Neural progenitor cell (in vitro differentiated cells): ENCODE results near the gene COA3.

Experiments
- EZH2phosphoT487 ChIP-seq: fragments of 200-600 bp; sonication (generic); IDR thresholded peaks from 2 replicates; pipeline ENCODE4 v1.6.1; 2017; ENCODE audit warnings: antibody characterized with exemption
- TF ChIP-seq, protein P1 (sequence below): fragments of 200-600 bp; sonication (generic); IDR thresholded peaks from 2 replicates; pipeline ENCODE4 v1.5.1; 2017; ENCODE audit warnings: antibody characterized with exemption, mild to moderate bottlenecking

DNA sequence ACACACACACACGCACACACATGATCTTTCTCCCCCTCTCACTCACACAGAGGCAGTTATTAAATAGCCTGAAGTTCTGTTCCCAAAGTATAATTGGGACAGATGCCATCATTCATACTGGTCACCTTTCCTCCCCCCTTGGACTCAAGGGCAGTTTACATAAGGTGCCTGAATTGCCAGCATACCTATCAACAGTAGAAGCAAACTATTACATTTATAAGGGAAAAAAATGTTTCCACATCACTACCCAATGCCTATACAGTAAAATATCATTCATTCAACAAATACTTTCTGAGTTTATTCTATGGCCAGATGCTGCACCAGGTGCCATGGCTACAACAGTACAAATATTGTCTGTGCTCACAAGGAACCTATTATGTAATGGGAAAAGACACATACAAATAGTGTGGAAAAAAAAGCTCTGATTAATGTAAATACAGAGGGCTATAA lies 6.4 kb upstream of the COA3 start:
- TF ChIP-seq, protein P1, sequence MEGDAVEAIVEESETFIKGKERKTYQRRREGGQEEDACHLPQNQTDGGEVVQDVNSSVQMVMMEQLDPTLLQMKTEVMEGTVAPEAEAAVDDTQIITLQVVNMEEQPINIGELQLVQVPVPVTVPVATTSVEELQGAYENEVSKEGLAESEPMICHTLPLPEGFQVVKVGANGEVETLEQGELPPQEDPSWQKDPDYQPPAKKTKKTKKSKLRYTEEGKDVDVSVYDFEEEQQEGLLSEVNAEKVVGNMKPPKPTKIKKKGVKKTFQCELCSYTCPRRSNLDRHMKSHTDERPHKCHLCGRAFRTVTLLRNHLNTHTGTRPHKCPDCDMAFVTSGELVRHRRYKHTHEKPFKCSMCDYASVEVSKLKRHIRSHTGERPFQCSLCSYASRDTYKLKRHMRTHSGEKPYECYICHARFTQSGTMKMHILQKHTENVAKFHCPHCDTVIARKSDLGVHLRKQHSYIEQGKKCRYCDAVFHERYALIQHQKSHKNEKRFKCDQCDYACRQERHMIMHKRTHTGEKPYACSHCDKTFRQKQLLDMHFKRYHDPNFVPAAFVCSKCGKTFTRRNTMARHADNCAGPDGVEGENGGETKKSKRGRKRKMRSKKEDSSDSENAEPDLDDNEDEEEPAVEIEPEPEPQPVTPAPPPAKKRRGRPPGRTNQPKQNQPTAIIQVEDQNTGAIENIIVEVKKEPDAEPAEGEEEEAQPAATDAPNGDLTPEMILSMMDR, result no peak
- no peak for TF ChIP-seq EZH2phosphoT487
